HG03354 (cell line): Measurements from ENCODE around the gene KRTAP12-3.
"Not testable (repeated sequence)": the region's sequence is repeated elsewhere in the genome, so short reads cannot be mapped to it uniquely, and the experiment has no call there.

Source experiments
- ATAC-seq: cut with Tn5 transposase; IDR thresholded peaks from one replicate; pipeline ENCODE4 v1.9.1; 2021; ENCODE audit warnings: mild to moderate bottlenecking; ENCODE audit not compliant: unreplicated experiment, poor library complexity, severe bottlenecking

The KRTAP12-3 gene

GRCh38 chr21:44657635-44658540 is at the start of gene KRTAP12-3:
KRTAP12-3 (plus strand) TSS chr21:44657932; CDS start chr21:44657980, 48 bp downstream.
- ATAC-seq: no peak

GRCh38 chr21:44609193-44609592 is 48.5 kb upstream of the KRTAP12-3 start:
- ATAC-seq: no peak

- not testable (repeated sequence) for ATAC-seq
These were observed 47.4 kb upstream of the KRTAP12-3 start for GRCh38 chr21:44610157-44610843.

GRCh38 chr21:44611551-44611950 is 46.2 kb upstream of the KRTAP12-3 start:
- ATAC-seq: no peak

GRCh38 chr21:44612029-44612486 is 45.7 kb upstream of the KRTAP12-3 start, which contains the start of gene KRTAP10-8:
KRTAP10-8 (plus strand) TSS chr21:44612079; CDS start chr21:44612101, 22 bp downstream.
- no peak for ATAC-seq

- no peak for ATAC-seq
These were observed 45.0 kb upstream of the KRTAP12-3 start for GRCh38 chr21:44612669-44613229.

- ATAC-seq: no peak
These were observed 44.2 kb upstream of the KRTAP12-3 start for GRCh38 chr21:44613386-44614155.

GRCh38 chr21:44614161-44614631 is 43.5 kb upstream of the KRTAP12-3 start:
- ATAC-seq: no peak

GRCh38 chr21:44614961-44615391 is 42.8 kb upstream of the KRTAP12-3 start:
- no peak for ATAC-seq

- ATAC-seq: no peak
These were observed 42.3 kb upstream of the KRTAP12-3 start for GRCh38 chr21:44615466-44615865.

GRCh38 chr21:44615911-44616590 is 41.7 kb upstream of the KRTAP12-3 start:
- no peak for ATAC-seq

GRCh38 chr21:44616591-44616926 is 41.2 kb upstream of the KRTAP12-3 start:
- ATAC-seq: no peak

- no peak for ATAC-seq
These were observed 40.6 kb upstream of the KRTAP12-3 start for GRCh38 chr21:44617071-44617501.

GRCh38 chr21:44618504-44618903 is 39.2 kb upstream of the KRTAP12-3 start:
- ATAC-seq: no peak

GRCh38 chr21:44618909-44619308 is 38.8 kb upstream of the KRTAP12-3 start:
- ATAC-seq: no peak

GRCh38 chr21:44619886-44620285 is 37.8 kb upstream of the KRTAP12-3 start:
- no peak for ATAC-seq

- ATAC-seq: no peak
These were observed 34.2 kb upstream of the KRTAP12-3 start for GRCh38 chr21:44623575-44623974.

- no peak for ATAC-seq
These were observed 32.0 kb upstream of the KRTAP12-3 start for GRCh38 chr21:44625756-44626155.

- ATAC-seq: no peak
These were observed 31.5 kb upstream of the KRTAP12-3 start for GRCh38 chr21:44626262-44626661.
